HG02938 (cell line): ENCODE measurements around the gene EHD4.

Experiments used
- ATAC-seq: cut with Tn5 transposase; IDR thresholded peaks from one replicate; pipeline ENCODE4 v1.9.1; 2021; ENCODE audit warnings: mild to moderate bottlenecking, moderate library complexity; ENCODE audit not compliant: unreplicated experiment

Gene EHD4

GRCh38 chr15:41900526-41901380 is 71.6 kb downstream of the EHD4 start:
- ATAC-seq = no peak

GRCh38 chr15:41899854-41900442 is 72.4 kb downstream of the EHD4 start:
- ATAC-seq = no peak

- no peak for ATAC-seq
Measured at GRCh38 chr15:41897363-41897799, 75.0 kb downstream of the EHD4 start.

GRCh38 chr15:41896566-41896965 is 75.8 kb downstream of the EHD4 start:
- no peak for ATAC-seq

GRCh38 chr15:41895957-41896356 is 76.4 kb downstream of the EHD4 start:
- ATAC-seq = no peak

GRCh38 chr15:41895491-41895890 is 76.9 kb downstream of the EHD4 start:
- ATAC-seq = no peak

- ATAC-seq = peak; percentile 85
Measured at GRCh38 chr15:41894791-41895463, 77.4 kb downstream of the EHD4 start.

GRCh38 chr15:41894251-41894790 is 78.0 kb downstream of the EHD4 start:
- ATAC-seq = no peak

GRCh38 chr15:41893422-41894250 is 78.7 kb downstream of the EHD4 start, which contains the start of gene SPTBN5:
SPTBN5 (minus strand) TSS chr15:41894053; CDS start chr15:41893497, 556 bp downstream.
- ATAC-seq = no peak

- no peak for ATAC-seq
Measured at GRCh38 chr15:41892621-41893421, 79.5 kb downstream of the EHD4 start.

GRCh38 chr15:41891946-41892345 is 80.4 kb downstream of the EHD4 start:
- ATAC-seq = no peak

- no peak for ATAC-seq
Measured at GRCh38 chr15:41891226-41891625, 81.1 kb downstream of the EHD4 start.

- ATAC-seq = no peak
Measured at GRCh38 chr15:41890050-41890690, 82.2 kb downstream of the EHD4 start.

GRCh38 chr15:41888662-41889253 is 83.6 kb downstream of the EHD4 start:
- no peak for ATAC-seq

- no peak for ATAC-seq
Measured at GRCh38 chr15:41887893-41888292, 84.5 kb downstream of the EHD4 start.

GRCh38 chr15:41887161-41887560 is 85.2 kb downstream of the EHD4 start:
- ATAC-seq = no peak

- ATAC-seq = no peak
Measured at GRCh38 chr15:41886741-41887140, 85.6 kb downstream of the EHD4 start.

- no peak for ATAC-seq
Measured at GRCh38 chr15:41885841-41886240, 86.5 kb downstream of the EHD4 start.

GRCh38 chr15:41885321-41885720 is 87.0 kb downstream of the EHD4 start:
- ATAC-seq = no peak
